H1 (cell line): Measurements from ENCODE around the gene FOXC1.

Source experiments
- BCL11A ChIP-seq, 2 experiments: IDR thresholded peaks; one replicate each; pipeline ENCODE4 v1.6.1; 2011; ENCODE audit warnings: low read depth in 2 of 2, low read length in 2 of 2, mild to moderate bottlenecking in 2 of 2
- CEBPB ChIP-seq: IDR thresholded peaks from 2 replicates; pipeline ENCODE4 v1.6.1; 2012; ENCODE audit warnings: low read depth, low read length
- CREB1 ChIP-seq: IDR thresholded peaks from 2 replicates; pipeline ENCODE4 v1.6.1; 2012; ENCODE audit warnings: inconsistent platforms
- CTCF ChIP-seq, 3 experiments: IDR thresholded peaks; 1 replicate in 2 of 3; 2 replicates in 1 of 3; pipeline versions ENCODE4 v1.5.1 to v1.6.1; 2011; ENCODE audit warnings: low read length in 3 of 3, mild to moderate bottlenecking in 3 of 3, inconsistent platforms in 2 of 3, low read depth in 1 of 3, moderate library complexity in 1 of 3; ENCODE audit not compliant: insufficient read depth in 1 of 3; ENCODE audit errors: control extremely low read depth in 1 of 3
- E2F6 ChIP-seq: IDR thresholded peaks from 2 replicates; pipeline ENCODE4 v1.6.1; 2012; ENCODE audit warnings: inconsistent platforms
- EZH2 ChIP-seq: fragments of 200-600 bp; sonication (generic); IDR thresholded peaks from 2 replicates; pipeline ENCODE4 v1.7.1; 2012; ENCODE audit warnings: low read depth, mild to moderate bottlenecking, moderate library complexity, low read length, inconsistent platforms; ENCODE audit not compliant: severe bottlenecking
- HDAC2 ChIP-seq, 2 experiments: fragments of 300-600 bp in 1 of 2; sonication (generic) in 1 of 2; IDR thresholded peaks; 2 replicates each; pipeline ENCODE4 v1.6.1; 2011 to 2012; ENCODE audit warnings: low read depth in 2 of 2, low read length in 2 of 2, mild to moderate bottlenecking in 2 of 2, moderate library complexity in 2 of 2, borderline replicate concordance in 1 of 2, inconsistent platforms in 1 of 2
- JUN ChIP-seq: IDR thresholded peaks from 2 replicates; pipeline ENCODE4 v1.6.1; 2011; ENCODE audit warnings: low read depth, mild to moderate bottlenecking, improper control_type of control experiment, low read length
- MAX ChIP-seq: IDR thresholded peaks from 2 replicates; pipeline ENCODE4 v1.6.1; 2012; ENCODE audit warnings: inconsistent platforms
- NRF1 ChIP-seq: IDR thresholded peaks from 2 replicates; pipeline ENCODE4 v1.6.1; 2011; ENCODE audit warnings: mild to moderate bottlenecking, low read depth, low read length, improper control_type of control experiment
- RAD21 ChIP-seq, 2 experiments: IDR thresholded peaks in 1 of 2; conservative IDR thresholded peaks in 1 of 2; 2 replicates each; pipeline ENCODE4 v1.6.1; 2011; ENCODE audit warnings: low read depth in 2 of 2, low read length in 2 of 2, improper control_type of control experiment in 1 of 2, inconsistent platforms in 1 of 2, mild to moderate bottlenecking in 1 of 2, moderate library complexity in 1 of 2
- SIN3A ChIP-seq, 2 experiments: IDR thresholded peaks in 1 of 2; conservative IDR thresholded peaks in 1 of 2; 2 replicates each; pipeline ENCODE4 v1.6.1; 2011 to 2012; ENCODE audit warnings: low read length in 2 of 2, improper control_type of control experiment in 1 of 2, low read depth in 1 of 2, mild to moderate bottlenecking in 1 of 2
- SIX5 ChIP-seq: IDR thresholded peaks from 2 replicates; pipeline ENCODE4 v1.6.1; 2011; ENCODE audit warnings: mild to moderate bottlenecking, low read depth, low read length
- YY1 ChIP-seq: IDR thresholded peaks from 2 replicates; pipeline ENCODE4 v1.6.1; 2011; ENCODE audit warnings: low read depth, mild to moderate bottlenecking, low read length

- TF ChIP-seq EZH2 (no peak), RAD21 (IDR thresholded peaks at IDR 0.05 in 1 of 2, conservative IDR thresholded peaks at IDR 0.05 in 1 of 2; ENCODE audit: low read depth in 2 of 2, low read length in 2 of 2) (no peak), NRF1 (no peak), MAX (no peak), CEBPB (no peak), HDAC2 (IDR thresholded peaks at IDR 0.05; ENCODE audit: borderline replicate concordance in 1 of 2, low read depth in 2 of 2, low read length in 2 of 2) (no peak), SIN3A (conservative IDR thresholded peaks at IDR 0.05 in 1 of 2, IDR thresholded peaks at IDR 0.05 in 1 of 2; ENCODE audit: low read depth in 1 of 2, low read length in 2 of 2) (no peak), CTCF (IDR thresholded peaks at IDR 0.05; ENCODE audit: control extremely low read depth in 1 of 3, insufficient read depth in 1 of 3, low read depth in 1 of 3, low read length in 3 of 3) (no peak), E2F6 (no peak), JUN (no peak), CREB1 (no peak), YY1 (no peak), BCL11A (IDR thresholded peaks at IDR 0.05; ENCODE audit: low read depth in 2 of 2, low read length in 2 of 2) (no peak), SIX5 (no peak)
Observed at GRCh38 chr6:1643830-1644445, 34.2 kb downstream of the FOXC1 start.
